Right lobe of liver (tissue), 6 donors: Measurements from ENCODE around the gene C9. TPM values are rescaled to one million over a fixed set of nuclear protein-coding genes. Genes with fewer than 3 reads are reported as not detected.

ENCODE experiments used
- ATAC-seq, 4 donors: fragments of 200-7000 bp; cut with Tn5 transposase; one replicate each; pipeline ENCODE4 v1.9.1; 2020; ENCODE audit warnings: mild to moderate bottlenecking in 4 of 4, moderate library complexity in 4 of 4
- DNase-seq, 3 donors: peaks; one replicate each; pipeline ENCODE4 v3.0.0-alpha.2; 2020
- H3K27ac ChIP-seq, 3 donors: fragments of 200-600 bp; one replicate each; pipeline ENCODE4 v1.8.0; 2022
- H3K27me3 ChIP-seq, 2 donors: fragments of 200-600 bp; one replicate each; pipeline ENCODE4 v1.8.0; 2022
- H3K36me3 ChIP-seq, 4 donors: fragments of 200-600 bp; sonication (generic) in 1 of 4; one replicate each; pipeline versions ENCODE4 v1.5.1 to v1.8.0; 2017 to 2022; ENCODE audit warnings: control low read depth in 1 of 4
- H3K4me1 ChIP-seq, 4 donors: fragments of 200-600 bp; sonication (generic) in 1 of 4; one replicate each; pipeline versions ENCODE4 v1.5.1 to v1.8.0; 2017 to 2022; ENCODE audit warnings: control low read depth in 1 of 4
- H3K4me3 ChIP-seq, 3 donors: fragments of 200-600 bp; one replicate each; pipeline ENCODE4 v1.8.0; 2022
- H3K9me3 ChIP-seq, 4 donors: fragments of 200-600 bp; sonication (generic) in 1 of 4; one replicate each; pipeline versions ENCODE4 v1.5.1 to v1.8.0; 2017 to 2022; ENCODE audit warnings: control low read depth in 1 of 4
- POLR2A ChIP-seq: fragments of 450-650 bp; IDR thresholded peaks from one replicate; pipeline ENCODE4 v1.6.1; 2017; ENCODE audit warnings: antibody characterized with exemption, mild to moderate bottlenecking
- WGBS: methylation state at CpG from one replicate; pipeline ENCODE4 v1.1.6; 2018; ENCODE audit warnings: low coverage, low lambda C conversion rate; ENCODE audit not compliant: insufficient coverage; ENCODE audit errors: missing lambda C conversion rate; 5-methylcytosine and 5-hydroxymethylcytosine counted together
- intact Hi-C, 2 donors: fragments of 100-400 bp; cut with DNase I; formaldehyde crosslinking; loops; one replicate each; pipeline versions ENCODE4 v1.11.2 to v1.14.1; 2022
- total RNA-seq, 6 experiments: library from RNA; depleted of rRNA in 2 of 6; stranded (reverse); fragments of >200 nt in 2 of 6; fragmentation: NEBNext Ultra II Directional in 3 of 6; extraction: Animal tissue kit (Norgen Biotek cat#: 25700) in 3 of 6; gene quantifications; one replicate each; pipeline versions ENCODE4 v1.1.0 to v1.2.4, GENCODE V29; 2016 to 2023
- TF ChIP-seq, protein P1 (sequence below), 4 donors: fragments of 200-600 bp in 3 of 4; fragments of 450-650 bp in 1 of 4; IDR thresholded peaks; one replicate each; pipeline versions ENCODE4 v1.5.1 to v1.8.0; 2016 to 2022; ENCODE audit warnings: antibody characterized with exemption in 4 of 4, mild to moderate bottlenecking in 2 of 4
- donor health status: DM: no; HTN: yes; CAD: no.
- donor health status: DM: no; HTN: no; CAD: no.
- donor health status: DM: no; HTN: no; CAD: no.
- donor health status: DM: no; HTN: yes; CAD: no.
- donor health status: DM: no; HTN: yes; CAD: no.

The C9 gene
- total RNA-seq, 6 experiments from 2014 or later, result 926 to 1,698 (median 1,449) TPM

DNA sequence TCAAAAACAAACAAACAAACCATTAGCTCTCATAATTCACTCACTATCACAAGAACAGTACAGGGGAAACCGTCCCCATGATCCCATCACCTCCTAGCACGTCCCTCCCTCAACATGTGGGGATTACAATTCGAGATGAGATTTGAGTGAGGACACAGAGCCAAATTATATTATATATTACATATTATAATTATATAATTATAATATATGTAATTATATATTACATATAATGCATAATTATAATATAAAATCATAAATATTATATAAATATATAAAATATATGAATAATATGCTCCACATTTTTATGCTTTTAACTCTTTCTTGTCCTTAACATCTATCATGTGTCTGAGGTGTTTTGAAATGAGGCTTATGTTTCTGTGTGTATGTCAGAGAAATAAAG lies 3.4 kb upstream of the C9 start:
- DNase-seq, result no peak
- Histone ChIP-seq H3K9me3 (no peaks in the 10 kb centered on the region), H3K27me3 (no peaks in the 10 kb centered on the region), H3K27ac (peak overlapping the region in 1 of 3 donors; percentile 62), H3K4me3 (no peak overlapping the region), H3K4me1 (peaks cover 0 to 50% (median 10%) of the 10 kb centered on the region in 4 donors), H3K36me3 (no peaks in the 10 kb centered on the region)
- TF ChIP-seq, protein P1, sequence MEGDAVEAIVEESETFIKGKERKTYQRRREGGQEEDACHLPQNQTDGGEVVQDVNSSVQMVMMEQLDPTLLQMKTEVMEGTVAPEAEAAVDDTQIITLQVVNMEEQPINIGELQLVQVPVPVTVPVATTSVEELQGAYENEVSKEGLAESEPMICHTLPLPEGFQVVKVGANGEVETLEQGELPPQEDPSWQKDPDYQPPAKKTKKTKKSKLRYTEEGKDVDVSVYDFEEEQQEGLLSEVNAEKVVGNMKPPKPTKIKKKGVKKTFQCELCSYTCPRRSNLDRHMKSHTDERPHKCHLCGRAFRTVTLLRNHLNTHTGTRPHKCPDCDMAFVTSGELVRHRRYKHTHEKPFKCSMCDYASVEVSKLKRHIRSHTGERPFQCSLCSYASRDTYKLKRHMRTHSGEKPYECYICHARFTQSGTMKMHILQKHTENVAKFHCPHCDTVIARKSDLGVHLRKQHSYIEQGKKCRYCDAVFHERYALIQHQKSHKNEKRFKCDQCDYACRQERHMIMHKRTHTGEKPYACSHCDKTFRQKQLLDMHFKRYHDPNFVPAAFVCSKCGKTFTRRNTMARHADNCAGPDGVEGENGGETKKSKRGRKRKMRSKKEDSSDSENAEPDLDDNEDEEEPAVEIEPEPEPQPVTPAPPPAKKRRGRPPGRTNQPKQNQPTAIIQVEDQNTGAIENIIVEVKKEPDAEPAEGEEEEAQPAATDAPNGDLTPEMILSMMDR (IDR thresholded peaks at IDR 0.05), result no peak
- TF ChIP-seq POLR2A, result no peak
- intact Hi-C loops, result no loop called here
- ATAC-seq, result no peak
- 77% methylated on average over 3 of the region's 3 CpGs for WGBS

DNA sequence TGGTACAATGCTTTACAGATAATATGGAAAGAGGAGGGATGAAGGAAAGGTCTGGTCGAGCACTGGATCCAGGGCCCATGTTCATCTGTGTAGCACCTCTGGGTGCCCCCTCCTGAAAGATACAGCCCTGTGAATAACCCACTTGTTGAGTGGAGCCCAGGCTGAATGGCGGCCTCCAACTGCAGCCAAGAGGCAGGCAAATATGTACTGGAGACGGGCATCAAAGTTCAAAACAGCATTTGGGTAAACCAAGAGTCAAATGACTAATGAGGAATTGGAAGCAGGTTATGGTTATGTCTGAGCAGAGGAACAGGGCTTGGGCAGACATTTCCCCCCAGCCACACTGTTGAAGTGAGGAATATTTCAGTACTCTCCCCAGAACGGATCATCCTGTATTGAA lies 1.1 kb downstream of the C9 start:
- intact Hi-C loops, result no loop called here
- peak; percentile 32 to 60 (median 55) for ATAC-seq
- peak in 2 of 3 donors; percentile 62 for DNase-seq
- WGBS, result 32% methylated on average over 2 of the region's 4 CpGs
- TF ChIP-seq POLR2A, result peak; percentile 33
- TF ChIP-seq, protein P1 (IDR thresholded peaks at IDR 0.05), result no peak
- Histone ChIP-seq H3K9me3 (no peaks in the 10 kb centered on the region), H3K4me1 (peaks cover 0 to 23% (median 6%) of the 10 kb centered on the region in 4 donors), H3K27me3 (no peaks in the 10 kb centered on the region), H3K4me3 (peak overlapping the region; percentile 41 to 74 (median 58)), H3K36me3 (peaks cover 0 to 7% (median 2%) of the 10 kb centered on the region in 4 donors), H3K27ac (peak overlapping the region; percentile 71 to 92 (median 79))

DNA sequence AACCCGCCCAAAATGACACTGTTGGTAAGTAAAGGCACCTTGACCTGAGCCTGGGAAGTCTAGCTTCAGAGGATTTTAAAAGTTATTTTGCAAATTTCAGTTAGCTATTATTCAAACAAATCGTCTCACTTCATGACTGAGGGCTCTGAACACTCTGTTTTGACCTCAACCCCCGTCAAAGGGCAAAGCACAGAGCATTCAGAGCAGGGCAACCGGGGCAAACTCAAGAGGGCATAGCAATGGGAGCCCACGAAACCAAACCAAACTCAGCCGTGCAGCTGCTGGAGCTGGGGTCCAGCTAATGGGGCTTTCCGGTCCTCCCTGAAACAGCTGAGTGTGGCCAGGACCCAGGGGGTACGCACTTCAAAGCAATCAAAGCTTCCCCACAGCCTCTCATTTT lies 1.6 kb downstream of the C9 start:
- TF ChIP-seq POLR2A, result no peak
- TF ChIP-seq, protein P1 (IDR thresholded peaks at IDR 0.05), result no peak
- intact Hi-C loops, result no loop called here
- Histone ChIP-seq H3K27me3 (no peaks in the 10 kb centered on the region), H3K4me3 (peak overlapping the region; percentile 41 to 74 (median 58)), H3K4me1 (peaks cover 0 to 24% (median 9%) of the 10 kb centered on the region in 4 donors), H3K9me3 (no peaks in the 10 kb centered on the region), H3K27ac (peak overlapping the region; percentile 71 to 92 (median 79)), H3K36me3 (peaks cover 0 to 7% (median 2%) of the 10 kb centered on the region in 4 donors)
- ATAC-seq (peak; percentile 33 to 69 (median 65)), DNase-seq (peak in 2 of 3 donors; percentile 67 to 76)
- 31% methylated on average over 7 of the region's 8 CpGs for WGBS

DNA sequence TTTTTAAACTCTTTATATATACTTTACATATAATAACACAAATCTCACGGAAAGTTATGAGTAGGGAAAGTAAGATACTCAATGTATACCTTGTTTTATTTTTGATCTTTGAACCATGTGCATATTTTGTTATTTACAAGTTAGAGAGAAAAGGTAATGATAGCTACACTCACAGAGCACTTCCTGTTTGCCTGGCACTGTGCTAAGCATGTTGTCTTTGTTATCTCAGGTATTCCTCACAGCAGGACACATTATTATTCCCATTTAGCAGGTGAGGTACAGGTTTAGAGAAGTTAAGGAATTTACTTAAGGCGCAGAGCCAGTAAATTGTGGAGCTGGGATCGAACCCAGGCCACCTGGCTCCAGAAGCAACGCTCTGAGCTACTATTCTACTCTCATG lies 3.0 kb downstream of the C9 start:
- peaks cover 0 to 7% (median 2%) of the 10 kb centered on the region in 4 donors for H3K36me3 ChIP-seq
- intact Hi-C loops, result no loop called here
- H3K4me3 ChIP-seq, result peak overlapping the region; percentile 41 to 74 (median 58)
- 35% methylated on average over 4 of the region's 4 CpGs for whole genome bisulfite sequencing
- ATAC-seq, result peak in 1 of 4 donors; percentile 21
- H3K27me3 ChIP-seq, result no peaks in the 10 kb centered on the region
- peaks cover 0 to 37% (median 10%) of the 10 kb centered on the region in 4 donors for H3K4me1 ChIP-seq
- no peaks in the 10 kb centered on the region for H3K9me3 ChIP-seq
- TF ChIP-seq, protein P1 (IDR thresholded peaks at IDR 0.05), result no peak
- TF ChIP-seq POLR2A, result no peak
- peak overlapping the region in 2 of 3 donors; percentile 79 to 92 for H3K27ac ChIP-seq
- DNase-seq, result no peak
